Fibroblast of the aortic adventitia (primary cell): ENCODE measurements around the gene AWAT1. TPM values are rescaled to one million over a fixed set of nuclear protein-coding genes. Genes with fewer than 3 reads are reported as not detected.
"Not testable (repeated sequence)": the region's sequence is repeated elsewhere in the genome, so short reads cannot be mapped to it uniquely, and the experiment has no call there.

Source experiments
- DNase-seq: peaks from one replicate; pipeline ENCODE4 v3.0.0-alpha.2; 2010; ENCODE audit warnings: low read depth
- H3K4me3 ChIP-seq: 2 replicates; pipeline ENCODE4 v1.5.1; 2011; ENCODE audit warnings: low read depth, mild to moderate bottlenecking, control low read depth, low read length, moderate library complexity
- CTCF ChIP-seq: IDR thresholded peaks from 2 replicates; pipeline ENCODE4 v1.5.1; 2011; ENCODE audit warnings: mild to moderate bottlenecking, low read length, control low read depth, inconsistent platforms; ENCODE audit not compliant: insufficient read depth
- total RNA-seq: library from RNA; depleted of rRNA; stranded (reverse); fragments of >200 nt; gene quantifications from 2 replicates; pipeline ENCODE4 v1.2.3, GENCODE V29; 2012; ENCODE audit warnings: low replicate concordance

The AWAT1 gene
- total RNA-seq, 1 donor, result not detected

DNA sequence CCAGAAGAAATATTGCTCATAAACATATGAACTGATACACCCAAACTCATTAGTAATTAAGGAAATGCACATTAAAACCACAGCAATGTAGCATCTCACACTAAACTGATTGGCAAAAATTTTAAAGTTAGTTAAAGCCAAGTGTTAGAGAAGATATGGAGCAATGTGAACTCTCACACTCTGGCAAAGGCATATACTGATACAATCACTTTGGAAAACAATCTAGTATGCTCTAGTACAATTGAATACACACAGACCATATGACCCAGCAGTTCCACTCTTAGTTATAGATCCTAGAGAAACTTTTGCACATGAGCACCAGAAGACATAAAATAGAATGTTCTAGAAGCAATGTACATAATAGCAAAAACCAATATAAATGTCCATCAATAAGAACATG, 8.4 kb upstream of the AWAT1 start:
- TF ChIP-seq CTCF, result no peak
- DNase-seq, result no peak
- H3K4me3 ChIP-seq, result no peak overlapping the region

GRCh38 chrX:70226687-70227086, 7.8 kb upstream of the AWAT1 start:
- H3K4me3 ChIP-seq, result no peak overlapping the region
- DNase-seq, result no peak
- TF ChIP-seq CTCF, result no peak

GRCh38 chrX:70231666-70232065, 2.8 kb upstream of the AWAT1 start:
- no peak for TF ChIP-seq CTCF
- no peak overlapping the region for H3K4me3 ChIP-seq
- no peak for DNase-seq

GRCh38 chrX:70240751-70241150, 6.3 kb downstream of the AWAT1 start:
- no peak for DNase-seq
- no peak for TF ChIP-seq CTCF
- no peak overlapping the region for H3K4me3 ChIP-seq

- no peak for TF ChIP-seq CTCF
- DNase-seq, result no peak
- H3K4me3 ChIP-seq, result no peak overlapping the region
These were observed 7.0 kb downstream of the AWAT1 start for GRCh38 chrX:70241501-70241900.

GRCh38 chrX:70243601-70244000, 9.1 kb downstream of the AWAT1 start:
- peak; percentile 22 for DNase-seq
- H3K4me3 ChIP-seq, result not testable (repeated sequence)

- H3K4me3 ChIP-seq, result no peak overlapping the region
- no peak for TF ChIP-seq CTCF
These were observed 10.4 kb downstream of the AWAT1 start for GRCh38 chrX:70244881-70245280.

More at GRCh38 chrX:70244881-70245280, 10.4 kb downstream of the AWAT1 start:
- peak; percentile 46 for DNase-seq
